B cell (primary cell): Measurements from ENCODE around the gene IL17RC. TPM values are rescaled to one million over a fixed set of nuclear protein-coding genes. Genes with fewer than 3 reads are reported as not detected.
"Not testable (repeated sequence)": the region's sequence is repeated elsewhere in the genome, so short reads cannot be mapped to it uniquely, and the experiment has no call there.

Source experiments
- ATAC-seq: fragments of 200-7000 bp; cut with Tn5 transposase; one replicate; pipeline ENCODE4 v1.10.0; 2021; ENCODE audit warnings: low read depth, mild to moderate bottlenecking, moderate number of reproducible peaks, moderate library complexity
- CTCF ChIA-PET: fragments of 350-600 bp; sonication (Branson Sonifier 250); formaldehyde crosslinking; loops from one replicate; lab custom pipeline; 2021; ENCODE audit warnings: antibody characterized with exemption, inconsistent platforms; lab: Charles Lee
- POLR2A ChIA-PET: fragments of 350-600 bp; sonication (Branson Sonifier 250); formaldehyde crosslinking; loops from one replicate; lab custom pipeline; 2021; ENCODE audit warnings: antibody characterized with exemption; lab: Charles Lee
- DNase-seq: peaks from one replicate; pipeline ENCODE4 v3.0.0; 2013
- H2AFZ ChIP-seq: 2 replicates; pipeline ENCODE4 v1.6.1; 2012; ENCODE audit warnings: mild to moderate bottlenecking, low read depth, low read length; ENCODE audit not compliant: insufficient read depth, poor library complexity, severe bottlenecking
- H3K27ac ChIP-seq, 2 donors: 1 replicate in 1 of 2; 2 replicates in 1 of 2; pipeline ENCODE4 v1.5.1; 2012 to 2013; ENCODE audit warnings: low read length in 2 of 2, mild to moderate bottlenecking in 2 of 2, moderate library complexity in 1 of 2
- H3K27me3 ChIP-seq, 4 experiments: fragments of 200-600 bp in 1 of 4; sonication (generic) in 1 of 4; replicated peaks in 1 of 4; 1 replicate in 2 of 4; 2 replicates in 2 of 4; pipeline versions ENCODE4 v1.6.1 to v1.7.0; 2013 to 2016; ENCODE audit warnings: low read length in 3 of 4, mild to moderate bottlenecking in 2 of 4, mixed read lengths in 1 of 4, moderate library complexity in 1 of 4; ENCODE audit not compliant: insufficient read depth in 4 of 4, control insufficient read depth in 3 of 4; ENCODE audit errors: control extremely low read depth in 1 of 4
- H3K36me3 ChIP-seq, 2 experiments: replicated peaks in 1 of 2; 1 replicate in 1 of 2; 2 replicates in 1 of 2; pipeline versions ENCODE4 v1.6.1 to v1.7.1; 2013; ENCODE audit warnings: low read length in 1 of 2; ENCODE audit not compliant: insufficient read depth in 2 of 2, control insufficient read depth in 1 of 2; ENCODE audit errors: control extremely low read depth in 1 of 2, extremely low read depth in 1 of 2
- H3K4me1 ChIP-seq, 2 donors: fragments of 200-600 bp in 1 of 2; sonication (generic) in 1 of 2; 1 replicate in 1 of 2; 2 replicates in 1 of 2; pipeline versions ENCODE4 v1.5.1 to v1.6.1; 2013 to 2017; ENCODE audit warnings: low read length in 2 of 2; ENCODE audit not compliant: control insufficient read depth in 2 of 2, insufficient read depth in 2 of 2
- H3K4me2 ChIP-seq: replicated peaks from 2 replicates; pipeline ENCODE3; 2012; ENCODE audit warnings: mild to moderate bottlenecking, low read depth, low read length; ENCODE audit not compliant: poor library complexity, severe bottlenecking
- H3K4me3 ChIP-seq, 5 experiments: fragments of 200-600 bp in 1 of 5; sonication (generic) in 1 of 5; 1 replicate in 3 of 5; 2 replicates in 2 of 5; pipeline versions ENCODE4 v1.5.1 to v1.7.0; 2011 to 2016; ENCODE audit warnings: low read length in 4 of 5, mild to moderate bottlenecking in 4 of 5, low read depth in 2 of 5, control low read depth in 1 of 5, moderate library complexity in 1 of 5; ENCODE audit not compliant: insufficient read depth in 1 of 5; ENCODE audit errors: control extremely low read depth in 1 of 5, extremely low read depth in 1 of 5
- H3K79me2 ChIP-seq: fragments of 200-600 bp; sonication (generic); one replicate; pipeline ENCODE4 v1.6.0; 2016; ENCODE audit warnings: low read length; ENCODE audit not compliant: control insufficient read depth, insufficient read depth
- H3K9ac ChIP-seq: fragments of 200-600 bp; sonication (generic); 2 replicates; pipeline ENCODE4 v1.6.1; 2017; ENCODE audit warnings: mild to moderate bottlenecking, low read length, moderate library complexity
- H3K9me3 ChIP-seq, 3 donors: one replicate each; pipeline versions ENCODE4 v1.6.1 to v1.7.1; 2013; ENCODE audit warnings: low read length in 2 of 3; ENCODE audit not compliant: control insufficient read depth in 2 of 3, insufficient read depth in 1 of 3; ENCODE audit errors: control extremely low read depth in 1 of 3
- H4K20me1 ChIP-seq: 2 replicates; pipeline ENCODE4 v1.6.0; 2012; ENCODE audit warnings: mild to moderate bottlenecking, low read length; ENCODE audit not compliant: insufficient read depth, control insufficient read depth, poor library complexity, severe bottlenecking
- H3K27ac Mint-ChIP-seq: one replicate; pipeline ENCODE4 v1.8.0; 2021; ENCODE audit warnings: mixed read lengths
- H3K27me3 Mint-ChIP-seq: one replicate; pipeline ENCODE4 v1.8.0; 2021; ENCODE audit warnings: mixed read lengths
- H3K4me1 Mint-ChIP-seq: one replicate; pipeline ENCODE4 v1.8.0; 2021; ENCODE audit warnings: mixed read lengths
- H3K4me3 Mint-ChIP-seq: one replicate; pipeline ENCODE4 v1.8.0; 2021; ENCODE audit warnings: mixed read lengths
- H3K9me3 Mint-ChIP-seq: one replicate; pipeline ENCODE4 v1.8.0; 2022; ENCODE audit warnings: mixed read lengths; ENCODE audit not compliant: insufficient read depth
- EZH2 ChIP-seq: IDR thresholded peaks from 2 replicates; pipeline ENCODE4 v1.6.1; 2012; ENCODE audit warnings: borderline replicate concordance, low read depth, mild to moderate bottlenecking, moderate library complexity, low read length; ENCODE audit not compliant: insufficient read depth, poor library complexity, severe bottlenecking
- WGBS: methylation state at CpG from one replicate; pipeline ENCODE4 v1.1.5; 2013; ENCODE audit warnings: missing lambda C conversion rate; ENCODE audit not compliant: insufficient coverage; 5-methylcytosine and 5-hydroxymethylcytosine counted together
- intact Hi-C: fragments of 100-400 bp; cut with micrococcal nuclease; formaldehyde crosslinking; loops from one replicate; pipeline ENCODE4 v1.10.0; 2022
- polyA plus RNA-seq: library from polyadenylated mRNA; depleted of rRNA; stranded (reverse); fragments of >200 nt; gene quantifications from 2 replicates; pipeline ENCODE4 v1.2.3, GENCODE V29; 2012
- total RNA-seq, 2 donors: library from RNA; stranded (reverse); fragments of 120-200 nt in 1 of 2; gene quantifications; 1 replicate in 1 of 2; 2 replicates in 1 of 2; pipeline versions ENCODE4 v1.2.3 to v1.2.4, GENCODE V29; 2013 to 2022
- TF ChIP-seq, protein P1 (sequence below): fragments of 200-600 bp; IDR thresholded peaks from one replicate; pipeline ENCODE4 v1.8.0; 2022; ENCODE audit warnings: antibody characterized with exemption, mild to moderate bottlenecking

Gene IL17RC
- total and polyA plus RNA-seq, 2 donors (not counting 1 experiment from before 2014, with no cell fraction given) = 0.25 to 0.98 TPM

DNA sequence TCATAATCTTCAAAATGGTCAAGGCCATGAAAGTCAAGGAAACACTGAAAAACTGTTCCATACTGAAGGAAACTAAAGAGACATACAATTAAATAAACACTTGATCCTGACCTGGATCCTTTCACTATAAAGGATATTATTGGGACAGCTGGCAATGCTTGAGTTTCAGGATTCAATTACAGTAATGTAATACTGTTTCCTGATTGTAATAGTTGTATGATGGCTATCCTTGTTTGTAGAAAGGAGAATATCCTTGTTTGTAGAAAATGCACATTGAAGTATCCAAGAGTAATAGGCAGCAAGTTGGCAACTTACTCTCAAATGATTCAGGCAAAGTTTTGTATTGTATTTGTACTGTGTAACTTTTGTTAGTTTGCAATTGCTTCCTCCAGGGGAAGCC is 41.5 kb upstream of the IL17RC start:
- H3K36me3 ChIP-seq = no peaks in the 10 kb centered on the region
- POLR2A ChIA-PET = no interaction called here
- Mint-ChIP-seq H3K27ac (no peak overlapping the region), H3K9me3 (no peaks in the 10 kb centered on the region), H3K27me3 (peaks cover 14% of the 10 kb centered on the region), H3K4me1 (no peaks in the 10 kb centered on the region), H3K4me3 (no peak overlapping the region)
- CTCF ChIA-PET = interaction anchor here (1.3 kb wide), 1 partner anchor 83 kb away, joined by 4 read pairs; the partner anchor contains the start of gene ARPC4
- H4K20me1 ChIP-seq = no peaks in the 10 kb centered on the region
- H3K9ac ChIP-seq = no peak overlapping the region
- no peak overlapping the region for H3K4me2 ChIP-seq
- no peak overlapping the region for H3K4me3 ChIP-seq
- no peak for ATAC-seq
- DNase-seq = no peak
- H3K79me2 ChIP-seq = no peaks in the 10 kb centered on the region
- H2AFZ ChIP-seq = no peak overlapping the region
- H3K27ac ChIP-seq = no peak overlapping the region
- TF ChIP-seq, protein P1, sequence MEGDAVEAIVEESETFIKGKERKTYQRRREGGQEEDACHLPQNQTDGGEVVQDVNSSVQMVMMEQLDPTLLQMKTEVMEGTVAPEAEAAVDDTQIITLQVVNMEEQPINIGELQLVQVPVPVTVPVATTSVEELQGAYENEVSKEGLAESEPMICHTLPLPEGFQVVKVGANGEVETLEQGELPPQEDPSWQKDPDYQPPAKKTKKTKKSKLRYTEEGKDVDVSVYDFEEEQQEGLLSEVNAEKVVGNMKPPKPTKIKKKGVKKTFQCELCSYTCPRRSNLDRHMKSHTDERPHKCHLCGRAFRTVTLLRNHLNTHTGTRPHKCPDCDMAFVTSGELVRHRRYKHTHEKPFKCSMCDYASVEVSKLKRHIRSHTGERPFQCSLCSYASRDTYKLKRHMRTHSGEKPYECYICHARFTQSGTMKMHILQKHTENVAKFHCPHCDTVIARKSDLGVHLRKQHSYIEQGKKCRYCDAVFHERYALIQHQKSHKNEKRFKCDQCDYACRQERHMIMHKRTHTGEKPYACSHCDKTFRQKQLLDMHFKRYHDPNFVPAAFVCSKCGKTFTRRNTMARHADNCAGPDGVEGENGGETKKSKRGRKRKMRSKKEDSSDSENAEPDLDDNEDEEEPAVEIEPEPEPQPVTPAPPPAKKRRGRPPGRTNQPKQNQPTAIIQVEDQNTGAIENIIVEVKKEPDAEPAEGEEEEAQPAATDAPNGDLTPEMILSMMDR = no peak
- TF ChIP-seq EZH2 = no peak
- H3K9me3 ChIP-seq = no peaks in the 10 kb centered on the region
- intact Hi-C loops = no loop called here
- no peaks in the 10 kb centered on the region for H3K4me1 ChIP-seq
- no peaks in the 10 kb centered on the region for H3K27me3 ChIP-seq

DNA sequence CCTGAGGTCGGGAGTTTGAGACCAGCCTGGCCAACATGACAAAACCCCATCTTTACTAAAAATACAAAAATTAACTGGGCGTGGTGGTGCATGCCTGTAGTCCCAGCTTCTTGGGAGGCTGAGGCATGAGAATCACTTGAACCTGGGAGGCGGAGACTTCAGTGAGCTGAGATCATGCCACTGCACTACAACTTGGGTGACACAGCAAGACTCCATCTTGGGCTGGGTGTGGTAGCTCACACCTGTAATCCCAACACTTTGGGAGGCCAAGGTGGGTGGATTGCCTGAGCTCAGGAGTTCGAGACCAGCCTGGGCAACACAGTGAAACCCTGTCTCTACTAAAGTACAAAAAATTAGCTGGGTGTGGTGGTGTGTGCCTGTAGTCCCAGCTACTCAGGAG is 40.6 kb upstream of the IL17RC start:
- H3K36me3 ChIP-seq, H3K4me1 Mint-ChIP-seq, H3K4me3 Mint-ChIP-seq, H3K9me3 ChIP-seq, H4K20me1 ChIP-seq, H3K27ac ChIP-seq, H2AFZ ChIP-seq, H3K9me3 Mint-ChIP-seq, H3K27me3 ChIP-seq, H3K79me2 ChIP-seq, H3K27ac Mint-ChIP-seq, intact Hi-C loops, H3K9ac ChIP-seq, H3K4me3 ChIP-seq, ATAC-seq, DNase-seq, H3K4me2 ChIP-seq, H3K4me1 ChIP-seq, CTCF ChIA-PET: not testable (repeated sequence)
- H3K27me3 Mint-ChIP-seq = peaks cover 14% of the 10 kb centered on the region
- POLR2A ChIA-PET = interaction anchor here (0.7 kb wide), 1 partner anchor 69 kb away, joined by 7 read pairs; no protein-coding TSS in a partner anchor
- WGBS = 93% methylated on average over 2 of the region's 4 CpGs
